HG03565 (cell line): ENCODE data around the gene PKHD1.

Experiments
- ATAC-seq: cut with Tn5 transposase; IDR thresholded peaks from one replicate; pipeline ENCODE4 v1.9.1; 2021; ENCODE audit warnings: mild to moderate bottlenecking, moderate library complexity; ENCODE audit not compliant: unreplicated experiment

Gene PKHD1

DNA sequence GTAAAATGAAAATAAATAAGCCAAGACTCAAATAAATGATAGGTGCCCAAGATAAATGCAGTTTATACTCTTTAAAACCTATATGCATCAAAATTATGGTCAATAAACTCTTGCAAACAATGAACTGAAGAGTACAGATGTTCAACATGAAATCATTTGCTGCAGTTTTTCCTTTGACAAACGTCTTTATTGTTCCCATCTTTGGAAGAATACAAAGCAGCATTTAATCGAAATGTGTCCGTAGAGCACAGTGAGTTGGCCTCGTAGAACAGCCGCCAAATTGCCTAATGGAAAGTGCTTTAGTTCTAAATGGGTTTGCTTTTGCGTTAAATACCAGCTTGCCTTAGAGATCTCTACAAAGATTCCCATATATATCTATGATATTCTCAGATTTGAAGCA lies 447.4 kb downstream of the PKHD1 start:
- ATAC-seq: no peak

GRCh38 chr6:51633424-51633823 lies 454.0 kb downstream of the PKHD1 start:
- ATAC-seq: no peak

DNA sequence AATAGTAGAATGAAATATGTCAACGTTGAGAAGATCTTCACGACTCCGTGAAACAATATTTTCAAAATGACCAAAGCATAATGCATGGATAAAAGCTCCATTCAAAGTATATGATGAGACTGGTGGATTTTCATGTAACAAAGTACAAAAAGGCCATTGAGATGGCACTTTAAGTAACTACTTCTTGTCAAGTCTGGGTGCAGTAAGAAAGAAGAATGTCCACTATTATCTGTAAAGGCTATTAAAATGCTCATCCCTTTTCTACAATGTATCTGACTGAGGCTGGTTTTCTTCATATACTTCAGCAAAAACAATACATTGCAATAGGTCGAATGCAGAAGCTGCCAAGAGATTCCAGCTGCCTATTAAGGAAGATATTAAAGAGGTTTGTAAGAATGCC lies 457.4 kb downstream of the PKHD1 start:
- ATAC-seq: no peak

- no peak for ATAC-seq
Measured at GRCh38 chr6:51626391-51626790, 461.0 kb downstream of the PKHD1 start.

DNA sequence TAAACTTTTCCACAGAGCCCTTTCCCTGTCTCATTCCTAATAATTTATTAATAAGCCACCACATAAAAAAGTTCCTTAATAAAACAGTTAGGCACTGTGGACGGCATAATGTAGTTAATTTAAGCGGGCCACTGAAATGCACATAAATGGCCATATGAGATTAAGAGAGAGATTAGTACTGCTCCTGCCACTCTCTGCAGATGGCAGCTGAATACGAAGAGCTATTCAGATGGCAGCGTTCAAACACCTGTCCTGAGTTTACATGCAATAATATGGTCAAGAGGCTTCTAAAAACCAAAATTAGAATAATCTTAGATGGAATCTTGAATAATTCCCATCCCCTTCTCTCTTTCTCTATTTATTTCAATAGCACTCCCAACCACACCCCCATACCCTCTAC lies 461.8 kb downstream of the PKHD1 start:
- ATAC-seq: no peak

DNA sequence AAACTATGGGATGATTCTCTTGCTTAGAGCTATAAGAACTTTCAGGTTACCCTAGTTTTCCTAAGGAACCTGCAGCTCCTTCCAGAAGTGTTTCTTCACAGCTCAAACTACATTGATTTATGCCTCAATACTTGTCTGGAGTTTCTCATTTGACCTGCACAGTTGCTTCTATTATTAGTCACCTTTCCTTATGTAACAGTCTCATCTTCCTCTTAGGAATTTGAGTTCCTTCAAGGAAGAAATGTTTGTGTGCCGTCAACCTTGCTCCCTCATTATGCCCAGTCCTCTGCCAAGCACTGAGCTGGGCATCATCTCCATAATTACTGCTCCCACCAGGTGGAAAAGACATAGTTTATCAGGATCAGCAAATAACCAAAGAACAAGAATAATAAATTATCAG lies 466.4 kb downstream of the PKHD1 start:
- no peak for ATAC-seq

DNA sequence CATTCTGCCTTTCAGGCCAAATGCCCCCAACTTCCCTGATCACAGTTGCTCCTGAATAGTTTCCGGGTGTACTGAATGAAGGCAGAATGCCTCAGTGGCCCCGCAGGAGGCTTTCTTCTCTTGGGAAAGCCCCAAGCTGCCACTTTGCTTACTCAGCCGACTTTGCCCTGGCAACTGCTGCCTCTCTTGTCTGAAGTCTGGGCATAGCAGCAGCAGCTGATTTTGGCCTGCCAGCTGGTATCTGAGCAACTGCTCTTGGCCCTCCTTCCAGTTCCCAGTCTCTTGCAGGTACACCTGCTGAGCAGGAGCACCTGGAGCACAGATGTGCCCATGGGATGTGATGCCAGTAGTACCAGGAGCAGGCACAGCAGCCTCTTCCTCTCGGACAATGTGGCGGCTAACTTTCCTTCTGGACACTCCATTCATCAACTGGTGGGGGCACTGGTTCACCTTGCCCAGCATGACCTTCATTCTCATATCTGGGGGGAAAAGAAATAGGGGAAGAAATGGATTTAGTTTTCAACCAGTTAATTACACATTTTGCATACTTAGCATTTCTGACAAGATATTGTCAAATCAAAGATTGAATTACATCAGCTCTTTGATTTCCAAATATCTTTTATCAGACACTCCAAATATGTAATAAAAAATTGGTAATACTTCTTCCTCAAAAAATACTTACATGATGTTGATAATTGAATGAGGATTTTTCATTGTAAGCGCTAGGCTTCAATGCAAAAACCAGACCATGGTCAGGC lies 468.2 kb downstream of the PKHD1 start:
- peak; percentile 7 for ATAC-seq

- ATAC-seq: peak; percentile 57
Measured at GRCh38 chr6:51618563-51618962, 468.9 kb downstream of the PKHD1 start.

- no peak for ATAC-seq
Measured at GRCh38 chr6:51617751-51618150, 469.7 kb downstream of the PKHD1 start.

- ATAC-seq: no peak
Measured at GRCh38 chr6:51616243-51616642, 471.2 kb downstream of the PKHD1 start.

- no peak for ATAC-seq
Measured at GRCh38 chr6:51614725-51615124, 472.7 kb downstream of the PKHD1 start.

- ATAC-seq: no peak
Measured at GRCh38 chr6:51613558-51613957, 473.9 kb downstream of the PKHD1 start.

GRCh38 chr6:51608932-51609331 lies 478.5 kb downstream of the PKHD1 start:
- ATAC-seq: no peak

- ATAC-seq: no peak
Measured at GRCh38 chr6:51608383-51608782, 479.0 kb downstream of the PKHD1 start.

GRCh38 chr6:51600514-51600913 lies 486.9 kb downstream of the PKHD1 start:
- ATAC-seq: no peak

DNA sequence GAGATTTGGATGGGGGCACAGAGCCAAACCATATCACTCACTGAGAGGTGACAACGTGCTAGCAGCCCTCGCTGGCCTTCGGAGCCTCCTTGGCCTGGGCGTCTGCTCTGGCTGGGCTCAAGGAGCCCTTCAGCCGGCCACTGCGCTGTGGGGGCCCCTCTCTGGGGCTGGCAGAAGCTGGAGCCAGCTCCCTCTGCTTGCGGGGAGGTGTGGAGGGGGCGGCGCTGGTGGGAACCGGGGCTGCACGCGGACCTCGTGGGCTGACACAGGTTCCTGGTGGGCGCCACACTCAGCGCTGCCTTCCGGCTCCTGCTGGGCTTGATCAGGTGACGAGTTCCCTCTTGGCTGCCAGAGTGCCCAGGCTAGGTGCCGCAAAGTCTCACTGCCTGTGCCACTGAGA lies 489.2 kb downstream of the PKHD1 start:
- no peak for ATAC-seq

DNA sequence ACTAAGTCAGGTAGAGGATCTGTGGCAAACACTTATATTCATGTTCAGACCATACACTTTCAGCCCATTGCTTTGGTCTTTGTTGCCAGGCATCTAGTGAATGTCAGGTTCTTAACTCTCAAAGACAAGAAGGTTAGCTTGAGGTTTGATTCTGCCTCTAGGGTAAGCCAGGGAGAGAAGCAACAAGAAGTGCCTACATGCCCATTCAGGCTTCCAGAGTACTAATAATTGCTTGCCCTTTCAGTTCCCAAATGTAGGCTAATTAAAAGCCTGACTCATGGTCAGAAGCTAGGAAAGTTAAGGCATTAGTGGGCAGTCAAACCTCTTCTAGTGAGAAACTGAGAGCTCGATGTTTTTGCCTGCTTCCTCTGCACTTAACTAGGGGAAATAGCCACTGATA lies 492.4 kb downstream of the PKHD1 start:
- ATAC-seq: no peak

GRCh38 chr6:51585264-51585663 lies 502.1 kb downstream of the PKHD1 start:
- peak; percentile 43 for ATAC-seq

GRCh38 chr6:51584163-51584562 lies 503.2 kb downstream of the PKHD1 start:
- no peak for ATAC-seq

- ATAC-seq: no peak
Measured at GRCh38 chr6:51578994-51579393, 508.4 kb downstream of the PKHD1 start.

- ATAC-seq: no peak
Measured at GRCh38 chr6:51578362-51578761, 509.1 kb downstream of the PKHD1 start.

DNA sequence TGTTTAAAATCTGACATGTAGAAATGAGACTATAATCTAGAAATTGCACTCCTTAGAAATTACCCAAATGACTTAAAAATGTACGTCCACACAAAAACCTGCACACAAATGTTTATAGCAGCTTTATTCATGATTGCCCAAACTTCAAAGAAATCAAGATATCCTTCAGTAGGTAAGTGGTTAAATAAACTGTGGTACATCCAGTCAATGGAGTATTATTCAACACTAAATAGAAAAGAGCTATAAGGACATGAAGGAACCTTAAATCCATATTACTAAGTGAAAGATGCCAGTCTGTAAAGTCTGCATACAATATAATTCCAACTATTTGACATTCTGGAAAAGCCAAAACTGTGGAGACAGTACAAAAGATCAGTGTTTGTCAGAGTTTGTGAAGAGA lies 513.4 kb downstream of the PKHD1 start:
- no peak for ATAC-seq

GRCh38 chr6:51571168-51571567 lies 516.2 kb downstream of the PKHD1 start:
- no peak for ATAC-seq
